Measurements from ENCODE around the gene DYNC2LI1.

GRCh38 chr2:43798300-43798699 lies 24.5 kb downstream of the DYNC2LI1 start:
- TF ChIP-seq CTCF (IDR thresholded peaks at IDR 0.05; ENCODE audit: low read length) (peak; percentile 55), EZH2 (IDR thresholded peaks at IDR 0.05; ENCODE audit: borderline replicate concordance, low read length) (no peak)

Measured in OCI-LY1 (cell line).